Osteoblast (primary cell): Measurements from ENCODE around the gene ZEB1. TPM values are rescaled to one million over a fixed set of nuclear protein-coding genes. Genes with fewer than 3 reads are reported as not detected.
A peak's percentile ranks its signal among the peaks of the same experiment; 100 is the strongest.

Experiments used
- DNase-seq: peaks from one replicate; pipeline ENCODE4 v3.0.0; 2011; ENCODE audit warnings: low spot score, mixed read lengths; ENCODE audit not compliant: insufficient read length; ENCODE audit errors: missing footprints
- H2AFZ ChIP-seq: 2 replicates; pipeline ENCODE4 v1.6.0; 2011; ENCODE audit warnings: mild to moderate bottlenecking, low read length
- H3K27ac ChIP-seq: 2 replicates; pipeline ENCODE4 v1.5.1; 2011; ENCODE audit warnings: mild to moderate bottlenecking, low read depth, low read length, moderate library complexity
- H3K27me3 ChIP-seq: 2 replicates; pipeline ENCODE4 v1.6.0; 2012; ENCODE audit warnings: mild to moderate bottlenecking, control low read depth, inconsistent platforms, low read length, moderate library complexity; ENCODE audit not compliant: insufficient read depth
- H3K36me3 ChIP-seq: 2 replicates; pipeline ENCODE4 v1.5.1; 2011; ENCODE audit warnings: mild to moderate bottlenecking, low read length, control low read depth, moderate library complexity; ENCODE audit not compliant: insufficient read depth
- H3K4me1 ChIP-seq: 2 replicates; pipeline ENCODE4 v1.5.1; 2011; ENCODE audit warnings: mild to moderate bottlenecking, low read length, control low read depth, moderate library complexity; ENCODE audit not compliant: insufficient read depth
- H3K4me2 ChIP-seq: 2 replicates; pipeline ENCODE4 v1.6.0; 2011; ENCODE audit warnings: mild to moderate bottlenecking, low read length; ENCODE audit not compliant: insufficient read depth
- H3K4me3 ChIP-seq: fragments of 200-600 bp; sonication (generic); 3 replicates; pipeline ENCODE4 v1.5.1; 2012; ENCODE audit warnings: mild to moderate bottlenecking, low read length, inconsistent platforms; ENCODE audit not compliant: insufficient read depth
- H3K79me2 ChIP-seq: 2 replicates; pipeline ENCODE4 v1.6.0; 2012; ENCODE audit warnings: mild to moderate bottlenecking, low read length, control low read depth, inconsistent platforms; ENCODE audit not compliant: insufficient read depth
- H3K9me3 ChIP-seq: 2 replicates; pipeline ENCODE4 v1.5.1; 2011; ENCODE audit warnings: low read depth, low read length, control low read depth
- H4K20me1 ChIP-seq: 2 replicates; pipeline ENCODE4 v1.6.0; 2012; ENCODE audit warnings: mild to moderate bottlenecking, low read length, control low read depth; ENCODE audit not compliant: insufficient read depth
- total RNA-seq: library from RNA; depleted of rRNA; stranded (reverse); fragments of >200 nt; gene quantifications from 2 replicates; pipeline ENCODE4 v1.2.3, GENCODE V29; 2012
- TF ChIP-seq, protein P1 (sequence below): IDR thresholded peaks from 2 replicates; pipeline ENCODE4 v1.5.1; 2011; ENCODE audit warnings: mild to moderate bottlenecking, low read depth, low read length, moderate library complexity; ENCODE audit errors: extremely low read depth

Gene ZEB1
- total RNA-seq, 1 donor = 56.1 TPM

DNA sequence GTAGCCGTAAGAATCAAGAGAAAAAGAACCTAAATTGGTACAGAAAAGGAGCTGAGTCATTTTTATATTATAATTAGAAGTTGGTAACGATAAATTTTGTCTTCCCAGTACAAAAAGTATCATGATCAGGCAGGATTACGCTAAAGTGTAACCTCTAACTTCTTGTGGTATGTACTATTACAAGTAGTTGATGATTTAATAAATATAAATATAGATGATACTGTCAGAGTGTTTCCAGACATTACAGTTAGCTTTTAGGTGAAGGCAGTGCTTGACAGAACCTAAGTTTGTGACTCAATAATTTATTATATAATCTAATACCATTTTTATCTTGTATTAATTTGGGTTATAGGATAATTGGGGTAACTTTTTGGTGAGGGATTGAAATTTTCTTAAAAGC, 53.4 kb downstream of the ZEB1 start:
- Histone ChIP-seq H2AFZ (no peak overlapping the region), H3K4me1 (no peaks in the 10 kb centered on the region), H3K79me2 (peaks cover 93% of the 10 kb centered on the region), H3K27me3 (no peaks in the 10 kb centered on the region), H3K4me3 (no peak overlapping the region), H3K27ac (no peak overlapping the region), H3K36me3 (no peaks in the 10 kb centered on the region), H3K9me3 (no peaks in the 10 kb centered on the region), H3K4me2 (no peak overlapping the region), H4K20me1 (no peaks in the 10 kb centered on the region)
- no peak for DNase-seq
- TF ChIP-seq, protein P1, sequence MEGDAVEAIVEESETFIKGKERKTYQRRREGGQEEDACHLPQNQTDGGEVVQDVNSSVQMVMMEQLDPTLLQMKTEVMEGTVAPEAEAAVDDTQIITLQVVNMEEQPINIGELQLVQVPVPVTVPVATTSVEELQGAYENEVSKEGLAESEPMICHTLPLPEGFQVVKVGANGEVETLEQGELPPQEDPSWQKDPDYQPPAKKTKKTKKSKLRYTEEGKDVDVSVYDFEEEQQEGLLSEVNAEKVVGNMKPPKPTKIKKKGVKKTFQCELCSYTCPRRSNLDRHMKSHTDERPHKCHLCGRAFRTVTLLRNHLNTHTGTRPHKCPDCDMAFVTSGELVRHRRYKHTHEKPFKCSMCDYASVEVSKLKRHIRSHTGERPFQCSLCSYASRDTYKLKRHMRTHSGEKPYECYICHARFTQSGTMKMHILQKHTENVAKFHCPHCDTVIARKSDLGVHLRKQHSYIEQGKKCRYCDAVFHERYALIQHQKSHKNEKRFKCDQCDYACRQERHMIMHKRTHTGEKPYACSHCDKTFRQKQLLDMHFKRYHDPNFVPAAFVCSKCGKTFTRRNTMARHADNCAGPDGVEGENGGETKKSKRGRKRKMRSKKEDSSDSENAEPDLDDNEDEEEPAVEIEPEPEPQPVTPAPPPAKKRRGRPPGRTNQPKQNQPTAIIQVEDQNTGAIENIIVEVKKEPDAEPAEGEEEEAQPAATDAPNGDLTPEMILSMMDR = no peak

- no peak for DNase-seq
- no peaks in the 10 kb centered on the region for H4K20me1 ChIP-seq
- no peak overlapping the region for H3K4me2 ChIP-seq
Observed at GRCh38 chr10:31374146-31374696, 55.2 kb downstream of the ZEB1 start.

DNA sequence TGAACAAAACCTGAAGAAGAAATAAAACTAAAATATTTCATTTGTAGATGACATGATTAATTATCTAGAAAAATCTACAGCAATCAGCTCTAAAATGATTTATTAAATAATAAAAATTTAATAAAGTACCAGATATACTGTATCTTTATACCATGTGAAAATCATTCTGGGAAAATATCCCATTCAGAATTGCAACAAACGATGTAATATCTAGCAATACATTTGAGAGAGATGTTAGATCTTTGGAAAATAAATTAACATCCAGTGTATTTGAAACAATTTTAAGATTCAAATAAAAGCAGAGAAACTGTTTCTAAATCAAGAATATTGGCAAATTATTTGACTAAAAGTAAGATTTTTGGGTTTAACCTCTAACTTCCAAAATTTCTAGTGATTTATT, 62.2 kb downstream of the ZEB1 start:
- H3K79me2 ChIP-seq = peaks cover 76% of the 10 kb centered on the region
- no peaks in the 10 kb centered on the region for H3K27me3 ChIP-seq
- H3K4me3 ChIP-seq = no peak overlapping the region
- DNase-seq = no peak
- H3K4me1 ChIP-seq = peaks cover 19% of the 10 kb centered on the region
- H2AFZ ChIP-seq = no peak overlapping the region
- no peaks in the 10 kb centered on the region for H4K20me1 ChIP-seq
- no peak overlapping the region for H3K4me2 ChIP-seq
- no peaks in the 10 kb centered on the region for H3K9me3 ChIP-seq
- TF ChIP-seq, protein P1 = no peak
- H3K27ac ChIP-seq = peak overlapping the region; percentile 64
- no peaks in the 10 kb centered on the region for H3K36me3 ChIP-seq

More at GRCh38 chr10:31374146-31374696, 55.2 kb downstream of the ZEB1 start:
- Histone ChIP-seq H3K4me1 (no peaks in the 10 kb centered on the region), H3K27me3 (no peaks in the 10 kb centered on the region), H3K36me3 (no peaks in the 10 kb centered on the region), H3K27ac (no peak overlapping the region), H3K9me3 (no peaks in the 10 kb centered on the region), H3K4me3 (no peak overlapping the region), H3K79me2 (peaks cover 89% of the 10 kb centered on the region), H2AFZ (no peak overlapping the region)
- TF ChIP-seq, protein P1 = no peak

DNA sequence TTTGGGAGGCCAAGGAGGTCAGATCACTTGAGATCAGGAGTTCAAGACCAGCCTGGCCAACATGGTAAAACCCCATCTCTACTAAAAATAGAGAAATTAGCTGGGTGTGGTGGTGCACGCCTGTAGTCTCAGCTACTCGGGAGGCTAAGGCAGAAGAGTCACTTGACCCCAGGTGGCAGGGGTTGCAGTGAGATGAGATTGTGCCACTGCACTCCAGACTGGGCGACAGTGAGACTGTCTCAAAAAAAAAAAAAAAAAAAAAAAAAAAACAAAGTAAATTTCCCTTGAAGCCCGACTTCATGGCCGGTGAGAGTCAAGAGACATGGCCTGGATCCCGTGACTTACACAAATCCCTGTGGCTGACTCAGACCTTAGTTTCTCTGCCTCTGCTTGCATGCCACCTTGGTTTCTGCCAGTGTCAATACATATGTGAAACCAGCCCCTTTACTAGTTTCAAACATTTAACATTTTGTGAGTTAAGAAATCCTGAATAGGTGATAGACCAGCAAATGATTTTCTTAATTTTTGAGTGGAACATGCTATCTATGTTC, 62.8 kb downstream of the ZEB1 start:
- peaks cover 19% of the 10 kb centered on the region for H3K4me1 ChIP-seq
- DNase-seq = peak; percentile 67
- H3K36me3 ChIP-seq = no peaks in the 10 kb centered on the region
- H3K4me2 ChIP-seq = peak overlapping the region; percentile 43
- H3K9me3 ChIP-seq = no peaks in the 10 kb centered on the region
- peak overlapping the region; percentile 64 for H3K27ac ChIP-seq
- TF ChIP-seq, protein P1 = no peak
- no peak overlapping the region for H2AFZ ChIP-seq
- peaks cover 71% of the 10 kb centered on the region for H3K79me2 ChIP-seq
- no peaks in the 10 kb centered on the region for H4K20me1 ChIP-seq
- no peaks in the 10 kb centered on the region for H3K27me3 ChIP-seq
- no peak overlapping the region for H3K4me3 ChIP-seq
